SK-MEL-5 (cell line): ENCODE results near the gene OR11A1. TPM values are rescaled to one million over a fixed set of nuclear protein-coding genes. Genes with fewer than 3 reads are reported as not detected.

ENCODE experiments used
- DNase-seq: peaks from one replicate; pipeline ENCODE4 v3.0.0-alpha.2; 2016; ENCODE audit warnings: low read depth, low spot score
- in situ Hi-C: cut with HindIII; loops from 2 replicates; pipeline ENCODE4 v1.10.0; 2016; ENCODE audit warnings: low sequenced_read_pairs, high pct_unique_total_duplicates, low pct_unique_long_range_greater_than_20kb
- total RNA-seq: library from RNA; depleted of rRNA; stranded (reverse); fragments of >200 nt; shearing (Covaris generic); gene quantifications from 2 replicates; pipeline ENCODE4 v1.2.3, GENCODE V29; 2014; rRNA removed

The OR11A1 gene
- total RNA-seq, 1 experiment from 2014 or later: not detected

DNA sequence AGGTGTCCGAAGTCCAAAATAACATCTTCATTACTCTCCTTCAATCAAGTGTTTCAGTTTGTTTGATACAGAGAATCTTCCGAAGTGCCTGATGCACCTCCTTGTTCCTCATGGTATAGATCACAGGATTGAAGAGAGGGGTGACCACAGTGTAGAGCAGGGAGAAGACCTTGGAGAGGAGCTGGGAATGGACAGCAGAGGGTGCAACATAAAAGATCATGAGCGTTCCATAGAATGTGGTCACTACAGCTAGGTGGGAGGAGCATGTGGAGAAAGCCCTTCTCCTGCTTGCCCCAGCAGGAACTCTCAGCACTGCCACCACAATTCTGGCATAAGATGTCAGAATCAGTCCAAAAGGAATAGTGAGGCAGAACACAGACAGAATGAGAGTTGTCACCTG, 30.2 kb downstream of the OR11A1 start:
- in situ Hi-C loops: no loop called here
- DNase-seq: peak; percentile 15

DNA sequence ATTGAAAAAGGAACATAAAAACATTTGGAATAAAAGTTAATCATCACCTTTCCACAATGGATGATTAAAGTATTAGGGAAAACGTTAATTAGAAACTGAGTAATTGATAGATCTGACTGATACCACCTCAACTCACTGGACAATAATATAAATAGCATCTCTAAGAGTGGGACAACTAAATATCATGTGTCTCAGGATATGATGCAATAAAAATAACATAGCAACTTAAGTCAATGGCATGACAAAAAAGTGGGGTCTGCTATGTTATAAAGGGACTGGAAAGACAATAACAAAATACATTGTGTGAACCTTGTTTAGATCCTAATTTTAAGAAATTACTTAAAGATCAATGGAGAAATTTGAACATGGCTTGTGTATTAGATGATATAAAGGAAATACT, 31.8 kb downstream of the OR11A1 start:
- DNase-seq: no peak
- in situ Hi-C loops: no loop called here

DNA sequence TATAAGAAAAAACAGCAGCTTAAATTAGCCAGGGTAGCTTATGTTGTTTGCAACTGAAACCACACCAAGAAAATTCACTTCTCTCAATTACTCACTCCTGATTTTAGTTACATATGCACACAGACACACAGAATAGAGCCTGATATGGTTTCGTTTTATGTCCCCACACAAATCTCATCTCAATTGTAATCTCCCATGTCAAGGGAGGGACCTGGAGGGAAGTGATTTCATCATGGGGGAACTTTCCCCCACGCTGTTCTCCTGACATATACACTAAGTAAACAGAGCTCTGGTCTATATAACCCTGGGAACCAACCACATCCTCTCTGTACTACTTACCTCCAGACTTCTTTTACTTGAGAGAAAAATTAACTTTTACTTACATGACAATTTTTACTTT, 32.3 kb downstream of the OR11A1 start:
- in situ Hi-C loops: no loop called here
- no peak for DNase-seq

GRCh38 chr6:29424168-29424567, 32.7 kb downstream of the OR11A1 start:
- in situ Hi-C loops: no loop called here
- DNase-seq: no peak

- peak; percentile 95 for DNase-seq
- in situ Hi-C loops: no loop called here
Measured at GRCh38 chr6:29419516-29419915, 37.4 kb downstream of the OR11A1 start.

DNA sequence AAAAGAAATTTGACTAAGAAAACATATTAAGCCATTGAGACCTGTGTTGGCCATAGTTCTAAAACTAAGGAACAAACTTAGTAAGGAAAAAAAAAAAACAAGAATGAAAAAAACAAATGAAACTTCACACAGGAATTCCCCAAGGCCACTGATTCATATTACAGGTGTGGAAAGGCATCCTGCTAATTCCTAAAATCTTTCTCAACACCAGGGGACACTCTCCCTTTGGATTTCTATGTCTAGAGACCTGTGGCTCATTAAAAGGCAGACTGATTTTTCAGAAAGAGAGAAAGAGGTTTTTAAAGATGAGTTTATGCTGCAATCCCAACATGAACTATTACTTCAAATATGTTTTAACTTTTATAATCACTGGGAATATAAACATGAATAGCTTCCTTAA, 42.3 kb downstream of the OR11A1 start, which contains the start of gene OR12D1:
OR12D1 (plus strand) TSS at position 341 of the 400 bp plus-strand sequence.
- DNase-seq: peak; percentile 50

DNA sequence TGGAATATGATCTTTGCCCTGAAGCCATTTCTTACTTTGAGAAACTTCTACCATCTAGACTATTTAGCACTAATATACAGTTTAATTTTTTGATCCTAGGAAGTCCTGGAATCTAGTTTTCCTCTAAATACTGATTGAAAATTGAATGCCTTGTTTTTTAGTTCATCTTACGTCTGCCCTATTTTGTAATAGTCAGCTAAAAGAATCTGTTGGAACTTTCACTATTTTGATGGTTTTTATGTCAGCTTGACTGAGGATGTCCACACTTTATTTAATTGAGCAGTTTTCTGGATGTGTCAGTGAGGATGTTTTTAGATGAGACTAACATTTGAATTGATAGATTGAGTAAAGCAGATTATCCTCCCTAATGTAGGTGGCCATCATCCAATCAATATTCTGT, 53.1 kb downstream of the OR11A1 start:
- DNase-seq: no peak
- in situ Hi-C loops: no loop called here

More for the DNA sequence above, 42.3 kb downstream of the OR11A1 start, which contains the start of gene OR12D1:
- in situ Hi-C loops: no loop called here

DNA sequence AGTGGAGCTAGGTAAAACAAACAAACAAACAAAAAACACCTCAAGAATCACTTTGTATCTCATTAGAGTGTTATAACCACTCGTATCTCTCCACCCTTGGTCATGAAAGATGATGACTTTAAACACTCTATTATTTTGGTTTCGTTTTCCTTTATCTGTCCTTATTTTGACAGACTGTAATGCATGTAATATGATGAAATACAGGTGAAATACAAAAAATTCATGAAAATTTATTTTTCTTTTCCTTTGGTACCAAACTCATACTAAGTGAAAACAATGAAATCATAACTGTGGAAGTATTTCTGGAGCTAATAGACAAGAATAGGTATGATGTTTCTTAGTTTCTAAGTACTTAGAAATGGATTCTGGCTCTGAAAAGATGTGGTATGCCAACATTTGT, 57.3 kb downstream of the OR11A1 start:
- in situ Hi-C loops: no loop called here
- DNase-seq: no peak

GRCh38 chr6:29395331-29395730, 61.5 kb downstream of the OR11A1 start, which contains the start of gene OR12D2:
OR12D2 (plus strand) TSS chr6:29395631; CDS start chr6:29396700, 1,069 bp downstream.
- DNase-seq: no peak

GRCh38 chr6:29388533-29388932, 68.3 kb downstream of the OR11A1 start:
- DNase-seq: no peak
- in situ Hi-C loops: no loop called here

More at GRCh38 chr6:29395331-29395730, 61.5 kb downstream of the OR11A1 start, which contains the start of gene OR12D2:
- in situ Hi-C loops: no loop called here

GRCh38 chr6:29376003-29376402, 80.9 kb downstream of the OR11A1 start:
- peak; percentile 60 for DNase-seq
- in situ Hi-C loops: no loop called here

Other genes with a start within 250 kb of the OR11A1 start
- gene OR14J1, start 155.4 kb downstream of the OR11A1 start, total RNA-seq: not detected in 2 replicates
- not detected in 2 replicates for gene OR5V1, start 88.2 kb downstream of the OR11A1 start, total RNA-seq
- not detected in 2 replicates for gene OR12D3, start 81.8 kb downstream of the OR11A1 start, total RNA-seq
- not detected in 2 replicates for gene OR12D2, start 61.4 kb downstream of the OR11A1 start, total RNA-seq
- not detected in 2 replicates for gene OR12D1, start 42.1 kb downstream of the OR11A1 start, total RNA-seq
- not detected in 2 replicates for gene OR10C1, start 17.8 kb downstream of the OR11A1 start, total RNA-seq
- gene OR2H1, start 84 bp upstream of the OR11A1 start, total RNA-seq: not detected in 2 replicates
- gene MAS1L, start 30.9 kb upstream of the OR11A1 start, total RNA-seq: not detected in 2 replicates
- not detected in 2 replicates for gene UBD, start 102.7 kb upstream of the OR11A1 start, total RNA-seq
- not detected in 2 replicates for gene OR2H2, start 128.1 kb upstream of the OR11A1 start, total RNA-seq
- gene GABBR1, start 176.1 kb upstream of the OR11A1 start, total RNA-seq: 9.4 and 10.7 TPM in 2 replicates
- not detected in 2 replicates for gene MOG, start 200.0 kb upstream of the OR11A1 start, total RNA-seq
- not detected in 2 replicates for gene ZFP57, start 224.1 kb upstream of the OR11A1 start, total RNA-seq